PC-9 (cell line): ENCODE measurements around the gene POU4F3.

ENCODE experiments used
- EZH2 ChIP-seq: fragments of 200-600 bp; sonication (generic); IDR thresholded peaks from 2 replicates; pipeline ENCODE4 v1.8.0; 2017; ENCODE audit warnings: antibody characterized with exemption, low read depth
- TF ChIP-seq, protein P1 (sequence below): fragments of 200-600 bp; sonication (generic); conservative IDR thresholded peaks from 2 replicates; pipeline ENCODE4 v1.6.1; 2017; ENCODE audit warnings: mixed run types, antibody characterized with exemption, mild to moderate bottlenecking, moderate library complexity

DNA sequence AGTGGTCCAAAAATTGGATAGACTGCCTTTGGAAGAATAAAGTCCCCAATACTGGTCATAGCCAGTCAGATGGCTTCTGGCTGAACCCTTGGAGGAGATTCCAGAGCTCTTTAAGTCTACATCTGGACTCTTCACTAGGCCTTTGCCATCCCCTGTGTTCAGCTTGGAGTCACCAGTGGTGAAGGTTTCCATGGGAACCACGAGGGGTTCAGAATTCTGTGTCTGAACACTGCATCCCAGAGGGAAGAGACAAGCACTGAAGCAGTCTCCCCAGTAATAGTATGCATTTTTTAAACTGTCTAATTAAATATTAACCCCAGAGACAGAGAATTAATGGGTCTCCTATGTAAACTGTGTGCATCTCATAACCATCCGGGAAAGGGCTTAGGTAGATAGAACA, 38.2 kb downstream of the POU4F3 start:
- TF ChIP-seq, protein P1, sequence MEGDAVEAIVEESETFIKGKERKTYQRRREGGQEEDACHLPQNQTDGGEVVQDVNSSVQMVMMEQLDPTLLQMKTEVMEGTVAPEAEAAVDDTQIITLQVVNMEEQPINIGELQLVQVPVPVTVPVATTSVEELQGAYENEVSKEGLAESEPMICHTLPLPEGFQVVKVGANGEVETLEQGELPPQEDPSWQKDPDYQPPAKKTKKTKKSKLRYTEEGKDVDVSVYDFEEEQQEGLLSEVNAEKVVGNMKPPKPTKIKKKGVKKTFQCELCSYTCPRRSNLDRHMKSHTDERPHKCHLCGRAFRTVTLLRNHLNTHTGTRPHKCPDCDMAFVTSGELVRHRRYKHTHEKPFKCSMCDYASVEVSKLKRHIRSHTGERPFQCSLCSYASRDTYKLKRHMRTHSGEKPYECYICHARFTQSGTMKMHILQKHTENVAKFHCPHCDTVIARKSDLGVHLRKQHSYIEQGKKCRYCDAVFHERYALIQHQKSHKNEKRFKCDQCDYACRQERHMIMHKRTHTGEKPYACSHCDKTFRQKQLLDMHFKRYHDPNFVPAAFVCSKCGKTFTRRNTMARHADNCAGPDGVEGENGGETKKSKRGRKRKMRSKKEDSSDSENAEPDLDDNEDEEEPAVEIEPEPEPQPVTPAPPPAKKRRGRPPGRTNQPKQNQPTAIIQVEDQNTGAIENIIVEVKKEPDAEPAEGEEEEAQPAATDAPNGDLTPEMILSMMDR: no peak
- TF ChIP-seq EZH2: no peak
